Activated B cell treated with CpG ODN at 0.5 μM for 24 hours (primary cell): ENCODE measurements around the gene PACRG. TPM values are rescaled to one million over a fixed set of nuclear protein-coding genes. Genes with fewer than 3 reads are reported as not detected.

Experiments used
- ATAC-seq: fragments of 200-7000 bp; cut with Tn5 transposase; one replicate; pipeline ENCODE4 v1.10.0; 2021; ENCODE audit warnings: low read depth, mild to moderate bottlenecking, moderate library complexity
- CTCF ChIA-PET: fragments of 350-600 bp; sonication (Branson Sonifier 250); formaldehyde crosslinking; loops from one replicate; lab custom pipeline; 2021; ENCODE audit warnings: antibody characterized with exemption; lab: Charles Lee
- POLR2A ChIA-PET: fragments of 350-600 bp; sonication (Branson Sonifier 250); formaldehyde crosslinking; loops from one replicate; lab custom pipeline; 2021; ENCODE audit warnings: antibody characterized with exemption; lab: Charles Lee
- DNase-seq: peaks from one replicate; pipeline ENCODE4 v3.0.0; 2022
- H3K27ac Mint-ChIP-seq: one replicate; pipeline ENCODE4 v1.8.0; 2020; ENCODE audit warnings: mixed read lengths
- H3K27me3 Mint-ChIP-seq: one replicate; pipeline ENCODE4 v1.8.0; 2021; ENCODE audit warnings: mixed read lengths
- H3K36me3 Mint-ChIP-seq: one replicate; pipeline ENCODE4 v1.8.0; 2021; ENCODE audit warnings: low read depth, mixed read lengths
- H3K4me1 Mint-ChIP-seq: one replicate; pipeline ENCODE4 v1.8.0; 2021; ENCODE audit warnings: mixed read lengths
- H3K4me3 Mint-ChIP-seq: one replicate; pipeline ENCODE4 v1.8.0; 2020; ENCODE audit warnings: mild to moderate bottlenecking, mixed read lengths
- H3K9me3 Mint-ChIP-seq: one replicate; pipeline ENCODE4 v1.8.0; 2020; ENCODE audit warnings: mixed read lengths
- intact Hi-C: fragments of 100-400 bp; cut with micrococcal nuclease; formaldehyde crosslinking; loops from one replicate; pipeline ENCODE4 v1.15.1; 2024
- total RNA-seq: library from RNA; stranded (reverse); gene quantifications from 2 replicates; pipeline ENCODE4 v1.2.3, GENCODE V29; 2022
- TF ChIP-seq, protein P1 (sequence below): fragments of 200-600 bp; IDR thresholded peaks from one replicate; pipeline ENCODE4 v1.8.0; 2022; ENCODE audit warnings: antibody characterized with exemption, mild to moderate bottlenecking

PACRG gene
- total RNA-seq, 1 donor from 2014 or later: not detected

DNA sequence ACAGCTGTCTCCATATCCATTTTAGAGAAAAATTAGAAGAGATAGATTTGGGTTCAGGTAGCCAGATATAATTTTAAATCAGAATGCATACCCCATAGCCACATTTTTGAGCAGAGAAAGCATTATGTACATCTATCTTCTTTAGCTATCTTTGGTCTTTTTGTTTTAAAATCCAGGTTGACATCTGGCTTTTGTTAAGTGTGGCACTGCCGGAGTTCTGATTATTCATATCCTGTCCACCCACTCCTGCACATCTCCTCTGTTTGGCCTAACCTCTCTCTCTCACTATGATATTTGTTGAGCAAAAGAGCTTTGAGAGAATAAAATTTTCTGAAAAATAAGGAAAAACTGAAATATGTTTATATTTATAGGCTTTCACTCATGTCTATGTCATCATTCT lies 189.7 kb downstream of the PACRG start:
- ATAC-seq (no peak), DNase-seq (no peak)
- peaks cover 2% of the 10 kb centered on the region for H3K9me3 Mint-ChIP-seq
- POLR2A ChIA-PET: no interaction called here
- no peaks in the 10 kb centered on the region for H3K36me3 Mint-ChIP-seq
- H3K27me3 Mint-ChIP-seq: peaks cover 2% of the 10 kb centered on the region
- intact Hi-C loops: no loop called here
- TF ChIP-seq, protein P1, sequence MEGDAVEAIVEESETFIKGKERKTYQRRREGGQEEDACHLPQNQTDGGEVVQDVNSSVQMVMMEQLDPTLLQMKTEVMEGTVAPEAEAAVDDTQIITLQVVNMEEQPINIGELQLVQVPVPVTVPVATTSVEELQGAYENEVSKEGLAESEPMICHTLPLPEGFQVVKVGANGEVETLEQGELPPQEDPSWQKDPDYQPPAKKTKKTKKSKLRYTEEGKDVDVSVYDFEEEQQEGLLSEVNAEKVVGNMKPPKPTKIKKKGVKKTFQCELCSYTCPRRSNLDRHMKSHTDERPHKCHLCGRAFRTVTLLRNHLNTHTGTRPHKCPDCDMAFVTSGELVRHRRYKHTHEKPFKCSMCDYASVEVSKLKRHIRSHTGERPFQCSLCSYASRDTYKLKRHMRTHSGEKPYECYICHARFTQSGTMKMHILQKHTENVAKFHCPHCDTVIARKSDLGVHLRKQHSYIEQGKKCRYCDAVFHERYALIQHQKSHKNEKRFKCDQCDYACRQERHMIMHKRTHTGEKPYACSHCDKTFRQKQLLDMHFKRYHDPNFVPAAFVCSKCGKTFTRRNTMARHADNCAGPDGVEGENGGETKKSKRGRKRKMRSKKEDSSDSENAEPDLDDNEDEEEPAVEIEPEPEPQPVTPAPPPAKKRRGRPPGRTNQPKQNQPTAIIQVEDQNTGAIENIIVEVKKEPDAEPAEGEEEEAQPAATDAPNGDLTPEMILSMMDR: no peak
- CTCF ChIA-PET: no interaction called here
- no peaks in the 10 kb centered on the region for H3K4me1 Mint-ChIP-seq
- H3K27ac Mint-ChIP-seq: no peak overlapping the region
- H3K4me3 Mint-ChIP-seq: no peak overlapping the region

DNA sequence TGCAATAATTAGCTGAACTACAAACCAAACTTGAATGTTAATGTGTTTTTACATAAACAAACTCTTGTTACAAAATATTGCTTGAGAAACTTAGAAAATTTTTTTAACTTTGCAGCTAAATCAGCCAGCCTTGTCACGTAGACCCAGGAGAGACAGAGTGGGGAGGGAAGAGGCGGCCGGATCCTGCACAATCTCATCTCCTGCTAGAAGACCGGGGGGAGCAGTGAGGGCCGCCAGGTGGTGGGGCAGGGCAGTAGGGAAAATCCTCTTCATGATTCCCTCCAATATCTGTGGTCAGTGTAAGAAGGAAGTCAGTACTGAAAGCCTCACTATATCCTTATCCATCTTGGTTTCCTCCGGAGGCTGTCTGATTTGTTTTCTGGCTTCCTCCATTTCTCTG lies 193.3 kb downstream of the PACRG start:
- Mint-ChIP-seq H3K27me3 (peaks cover 2% of the 10 kb centered on the region), H3K36me3 (no peaks in the 10 kb centered on the region), H3K4me1 (no peaks in the 10 kb centered on the region), H3K4me3 (no peak overlapping the region), H3K9me3 (peaks cover 14% of the 10 kb centered on the region), H3K27ac (no peak overlapping the region)
- POLR2A ChIA-PET: no interaction called here
- CTCF ChIA-PET: no interaction called here
- ATAC-seq: no peak
- intact Hi-C loops: no loop called here
- no peak for DNase-seq
- TF ChIP-seq, protein P1: no peak

DNA sequence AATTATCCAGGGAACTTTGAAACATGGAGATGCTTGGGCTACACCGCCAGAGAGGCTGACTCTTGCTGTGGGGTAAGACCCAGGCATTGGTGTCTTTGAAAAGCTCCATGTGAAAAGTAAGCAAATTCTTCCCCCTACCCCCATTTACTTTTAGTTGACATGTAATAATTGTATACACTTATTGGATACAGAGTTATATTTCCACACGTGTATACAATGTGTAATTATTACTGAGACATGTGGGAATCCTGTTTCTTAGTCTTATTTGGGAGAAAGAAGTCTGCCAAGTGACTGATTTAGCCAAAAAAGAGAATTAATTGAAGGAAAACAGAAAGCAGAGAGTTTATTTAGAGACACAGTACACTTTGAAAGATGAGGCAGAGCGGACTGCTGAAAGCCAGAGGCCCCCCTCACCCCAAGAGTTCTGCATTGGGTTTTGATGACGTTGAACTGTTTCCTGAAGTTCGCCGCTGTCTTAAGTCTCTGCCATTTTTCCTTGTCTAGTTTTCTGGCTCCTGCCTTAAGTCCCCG lies 193.8 kb downstream of the PACRG start:
- Mint-ChIP-seq H3K9me3 (peaks cover 16% of the 10 kb centered on the region), H3K4me1 (no peaks in the 10 kb centered on the region), H3K36me3 (no peaks in the 10 kb centered on the region), H3K4me3 (no peak overlapping the region), H3K27ac (no peak overlapping the region), H3K27me3 (peaks cover under 1% of the 10 kb centered on the region)
- ChIA-PET CTCF (no interaction called here), POLR2A (no interaction called here)
- ATAC-seq (no peak), DNase-seq (no peak)
- TF ChIP-seq, protein P1: no peak
- intact Hi-C loops: no loop called here

DNA sequence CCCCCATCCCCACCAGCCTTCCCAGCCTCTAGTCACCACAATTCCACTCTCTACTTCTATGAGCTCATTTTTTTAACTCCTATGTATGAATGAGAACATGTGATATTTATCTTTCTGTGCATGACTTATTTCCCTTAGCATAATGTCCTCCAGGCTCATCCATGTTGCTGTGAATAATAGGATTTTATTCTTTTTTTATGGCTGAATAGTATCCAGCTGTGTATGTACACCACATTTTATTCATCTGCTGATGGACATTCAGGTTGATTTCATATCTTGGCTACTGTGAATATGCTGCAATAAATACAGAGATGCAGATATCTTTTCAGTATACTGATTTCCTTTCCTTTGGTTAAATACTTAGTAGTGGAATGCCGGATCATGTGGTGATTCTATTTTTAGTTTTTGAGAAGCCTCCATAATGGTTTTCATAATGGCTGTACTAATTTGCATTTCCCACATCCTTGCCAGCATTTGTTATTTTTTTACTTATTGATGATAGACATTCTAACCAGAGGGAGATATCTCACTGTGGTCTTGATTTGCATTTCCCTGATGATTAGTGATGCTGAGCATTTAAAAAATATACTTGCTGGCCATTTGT lies 194.9 kb downstream of the PACRG start:
- DNase-seq: no peak
- POLR2A ChIA-PET: no interaction called here
- TF ChIP-seq, protein P1: no peak
- H3K27ac Mint-ChIP-seq: no peak overlapping the region
- H3K27me3 Mint-ChIP-seq: no peaks in the 10 kb centered on the region
- no peaks in the 10 kb centered on the region for H3K4me1 Mint-ChIP-seq
- H3K4me3 Mint-ChIP-seq: no peak overlapping the region
- CTCF ChIA-PET: no interaction called here
- ATAC-seq: no peak
- H3K36me3 Mint-ChIP-seq: no peaks in the 10 kb centered on the region
- H3K9me3 Mint-ChIP-seq: peaks cover 18% of the 10 kb centered on the region
- intact Hi-C loops: no loop called here

DNA sequence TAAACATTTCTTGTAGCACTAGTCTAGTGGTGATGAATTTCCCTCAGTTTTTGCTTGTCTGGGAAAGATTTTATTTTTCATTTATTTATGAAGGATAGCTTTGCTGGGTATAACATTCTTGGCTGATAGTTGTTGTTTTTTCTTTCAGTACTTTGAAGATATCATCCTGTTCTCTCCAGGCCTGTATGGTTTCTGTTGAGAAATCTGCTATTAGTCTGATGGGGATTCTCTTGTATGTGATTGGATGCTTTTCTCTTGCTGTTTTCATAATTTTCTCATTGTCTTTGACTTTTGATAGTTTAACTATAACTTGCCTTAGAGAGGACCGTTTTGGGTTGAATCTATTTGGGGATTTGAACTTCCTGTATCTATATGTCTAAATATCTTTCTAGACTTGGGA lies 207.1 kb downstream of the PACRG start:
- TF ChIP-seq, protein P1: no peak
- CTCF ChIA-PET: no interaction called here
- ATAC-seq (no peak), DNase-seq (no peak)
- Mint-ChIP-seq H3K36me3 (no peaks in the 10 kb centered on the region), H3K4me1 (no peaks in the 10 kb centered on the region), H3K27me3 (no peaks in the 10 kb centered on the region), H3K27ac (no peak overlapping the region), H3K9me3 (peaks cover 22% of the 10 kb centered on the region), H3K4me3 (no peak overlapping the region)
- intact Hi-C loops: no loop called here
- POLR2A ChIA-PET: no interaction called here
